Skeletal muscle satellite cell (primary cell): ENCODE results near the gene JUP. TPM values are rescaled to one million over a fixed set of nuclear protein-coding genes. Genes with fewer than 3 reads are reported as not detected.
A peak's percentile ranks its signal among the peaks of the same experiment; 100 is the strongest.

ENCODE experiments used
- H3K27me3 ChIP-seq: 2 replicates; pipeline ENCODE4 v1.7.0; 2013; ENCODE audit warnings: low read length; ENCODE audit not compliant: control insufficient read depth, insufficient read depth
- H3K36me3 ChIP-seq: 2 replicates; pipeline ENCODE4 v1.7.0; 2013; ENCODE audit warnings: mild to moderate bottlenecking, control low read depth, low read length; ENCODE audit not compliant: insufficient read depth
- H3K4me1 ChIP-seq: 2 replicates; pipeline ENCODE4 v1.7.0; 2013; ENCODE audit warnings: low read length; ENCODE audit not compliant: control insufficient read depth, insufficient read depth
- H3K4me2 ChIP-seq: 2 replicates; pipeline ENCODE4 v1.7.0; 2013; ENCODE audit warnings: mild to moderate bottlenecking, low read length
- H3K4me3 ChIP-seq: 2 replicates; pipeline ENCODE4 v1.7.0; 2013; ENCODE audit warnings: low read length
- H3K9ac ChIP-seq: 2 replicates; pipeline ENCODE4 v1.7.0; 2013; ENCODE audit warnings: mild to moderate bottlenecking, low read depth, low read length, moderate library complexity
- H3K9me3 ChIP-seq: replicated peaks from 2 replicates; pipeline ENCODE4 v1.7.0; 2013; ENCODE audit warnings: mild to moderate bottlenecking, control low read depth, low read length
- small RNA-seq: library from RNA; depleted of rRNA; stranded (forward); fragments of <200 nt; gene quantifications from one replicate; pipeline ENCODE3, GENCODE V24; 2012

Gene JUP

GRCh38 chr17:41707803-41708669 lies 78.5 kb downstream of the JUP start:
- Histone ChIP-seq H3K4me1 (peaks cover 10% of the 10 kb centered on the region), H3K9me3 (no peaks in the 10 kb centered on the region), H3K27me3 (peaks cover 18% of the 10 kb centered on the region), H3K4me3 (no peak overlapping the region), H3K4me2 (no peak overlapping the region), H3K36me3 (no peaks in the 10 kb centered on the region), H3K9ac (no peak overlapping the region)

- Histone ChIP-seq H3K9ac (no peak overlapping the region), H3K4me2 (peak overlapping the region; percentile 62), H3K4me3 (peak overlapping the region; percentile 12), H3K4me1 (peaks cover 10% of the 10 kb centered on the region), H3K9me3 (no peaks in the 10 kb centered on the region), H3K36me3 (no peaks in the 10 kb centered on the region), H3K27me3 (peaks cover 6% of the 10 kb centered on the region)
Observed at GRCh38 chr17:41705271-41705991, 81.1 kb downstream of the JUP start.

Small RNA genes lying within 50 kb of the gene (small RNA-seq; reads per million reads assigned to genes)
- gene RN7SL399P (not detected), gene RNA5SP442 (not detected)
